MCF 10A (cell line): ENCODE measurements around the gene DPY19L3. TPM values are rescaled to one million over a fixed set of nuclear protein-coding genes. Genes with fewer than 3 reads are reported as not detected.

ENCODE experiments used
- BruUV-seq: library from RNA; stranded (reverse); fragments of 400-500 nt; replicated peaks from 2 replicates; lab custom pipeline; 2021; lab: Mats Ljungman, UMichigan
- CTCF ChIA-PET: fragments of 300-600 bp; sonication (Branson Sonifier 250); formaldehyde crosslinking; extraction: SDS; loops from one replicate; lab custom pipeline; 2021; ENCODE audit warnings: antibody characterized with exemption, inconsistent platforms; lab: Yijun Ruan, JAX
- POLR2A ChIA-PET: fragments of 300-600, 350-650 bp; sonication (Branson Sonifier 250); formaldehyde crosslinking; extraction: SDS; loops from one replicate; lab custom pipeline; 2020; ENCODE audit warnings: antibody characterized with exemption, inconsistent platforms; lab: Yijun Ruan, JAX
- DNase-seq: peaks from one replicate; pipeline ENCODE4 v3.0.0-alpha.2; 2018; ENCODE audit not compliant: unreplicated experiment
- H3K27ac Mint-ChIP-seq: one replicate; pipeline ENCODE4 v1.8.0; 2022; ENCODE audit warnings: mild to moderate bottlenecking, low read depth, mixed read lengths; ENCODE audit not compliant: unreplicated experiment
- H3K27me3 Mint-ChIP-seq: one replicate; pipeline ENCODE4 v1.8.0; 2022; ENCODE audit warnings: mixed read lengths; ENCODE audit not compliant: insufficient read depth, unreplicated experiment
- H3K36me3 Mint-ChIP-seq: one replicate; pipeline ENCODE4 v1.8.0; 2022; ENCODE audit warnings: mild to moderate bottlenecking, moderate library complexity, mixed read lengths; ENCODE audit not compliant: insufficient read depth, unreplicated experiment
- H3K4me1 Mint-ChIP-seq: one replicate; pipeline ENCODE4 v1.8.0; 2022; ENCODE audit warnings: mixed read lengths; ENCODE audit not compliant: insufficient read depth, unreplicated experiment
- H3K4me3 Mint-ChIP-seq: one replicate; pipeline ENCODE4 v1.8.0; 2022; ENCODE audit warnings: mild to moderate bottlenecking, moderate library complexity, mixed read lengths; ENCODE audit not compliant: unreplicated experiment
- H3K9me3 Mint-ChIP-seq: one replicate; pipeline ENCODE4 v1.8.0; 2022; ENCODE audit warnings: mixed read lengths; ENCODE audit not compliant: unreplicated experiment
- intact Hi-C: fragments of 100-400 bp; cut with micrococcal nuclease; formaldehyde crosslinking; loops from 2 replicates; pipeline ENCODE4 v1.14.1; 2022
- total RNA-seq: library from RNA; stranded (reverse); gene quantifications from 2 replicates; pipeline ENCODE4 v1.2.3, GENCODE V29; 2022
- TF ChIP-seq, protein P1 (sequence below): fragments of 200-600 bp; IDR thresholded peaks from one replicate; pipeline ENCODE4 v1.8.0; 2022; ENCODE audit warnings: antibody characterized with exemption, mild to moderate bottlenecking; ENCODE audit not compliant: unreplicated experiment

DPY19L3 gene
- total RNA-seq, 1 experiment from 2014 or later: 43.8 TPM

DNA sequence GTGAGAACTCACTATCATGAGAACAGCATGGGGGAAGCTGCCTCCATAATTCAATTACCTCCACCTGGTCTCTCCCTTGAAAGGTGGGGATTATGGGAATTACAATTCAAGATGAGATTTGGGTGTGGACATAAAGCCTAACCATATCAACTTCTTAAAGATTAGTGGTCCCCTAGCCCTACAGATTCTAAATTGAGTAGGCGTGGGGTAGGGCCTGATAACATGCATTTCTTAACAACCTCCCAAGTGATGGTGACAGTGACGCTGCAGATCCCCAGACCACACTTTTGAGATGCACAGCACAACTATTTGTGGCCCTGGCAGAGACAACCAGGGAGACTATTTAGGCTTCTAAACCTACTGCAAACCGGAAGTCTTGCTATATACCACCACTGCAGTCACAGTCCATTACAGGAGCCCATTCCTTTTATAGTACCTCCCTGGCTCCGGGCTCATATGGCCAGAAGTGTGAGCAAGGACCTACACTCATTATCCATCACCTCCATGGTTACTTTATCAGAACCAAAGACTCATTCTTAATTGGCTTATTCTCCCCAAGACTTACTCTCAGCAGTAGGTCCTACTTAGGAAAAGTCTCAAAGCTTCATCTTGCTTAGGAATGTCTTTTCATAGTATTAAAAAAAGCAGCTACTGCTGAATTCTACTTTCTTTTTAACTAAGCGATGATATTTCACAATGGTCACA is 2.1 kb upstream of the DPY19L3 start:
- CTCF ChIA-PET: interaction anchor here (1.3 kb wide), 2 partner anchors 45 to 1736 kb away, joined by 3 to 5 read pairs; no protein-coding TSS in a partner anchor
- TF ChIP-seq, protein P1, sequence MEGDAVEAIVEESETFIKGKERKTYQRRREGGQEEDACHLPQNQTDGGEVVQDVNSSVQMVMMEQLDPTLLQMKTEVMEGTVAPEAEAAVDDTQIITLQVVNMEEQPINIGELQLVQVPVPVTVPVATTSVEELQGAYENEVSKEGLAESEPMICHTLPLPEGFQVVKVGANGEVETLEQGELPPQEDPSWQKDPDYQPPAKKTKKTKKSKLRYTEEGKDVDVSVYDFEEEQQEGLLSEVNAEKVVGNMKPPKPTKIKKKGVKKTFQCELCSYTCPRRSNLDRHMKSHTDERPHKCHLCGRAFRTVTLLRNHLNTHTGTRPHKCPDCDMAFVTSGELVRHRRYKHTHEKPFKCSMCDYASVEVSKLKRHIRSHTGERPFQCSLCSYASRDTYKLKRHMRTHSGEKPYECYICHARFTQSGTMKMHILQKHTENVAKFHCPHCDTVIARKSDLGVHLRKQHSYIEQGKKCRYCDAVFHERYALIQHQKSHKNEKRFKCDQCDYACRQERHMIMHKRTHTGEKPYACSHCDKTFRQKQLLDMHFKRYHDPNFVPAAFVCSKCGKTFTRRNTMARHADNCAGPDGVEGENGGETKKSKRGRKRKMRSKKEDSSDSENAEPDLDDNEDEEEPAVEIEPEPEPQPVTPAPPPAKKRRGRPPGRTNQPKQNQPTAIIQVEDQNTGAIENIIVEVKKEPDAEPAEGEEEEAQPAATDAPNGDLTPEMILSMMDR: no peak
- Mint-ChIP-seq H3K4me1 (peaks cover 20% of the 10 kb centered on the region), H3K4me3 (peak overlapping the region; percentile 79), H3K36me3 (no peaks in the 10 kb centered on the region), H3K27ac (no peak overlapping the region), H3K27me3 (no peaks in the 10 kb centered on the region), H3K9me3 (no peaks in the 10 kb centered on the region)
- POLR2A ChIA-PET: interaction anchor here (0.5 to 3.8 kb wide), 3 partner anchors 15 to 178 kb away, joined by 3 to 28 read pairs (median 4); partner anchors contain the start of gene PDCD5
- no TSS peak for BruUV-seq
- intact Hi-C loops: no loop called here
- no peak for DNase-seq

DNA sequence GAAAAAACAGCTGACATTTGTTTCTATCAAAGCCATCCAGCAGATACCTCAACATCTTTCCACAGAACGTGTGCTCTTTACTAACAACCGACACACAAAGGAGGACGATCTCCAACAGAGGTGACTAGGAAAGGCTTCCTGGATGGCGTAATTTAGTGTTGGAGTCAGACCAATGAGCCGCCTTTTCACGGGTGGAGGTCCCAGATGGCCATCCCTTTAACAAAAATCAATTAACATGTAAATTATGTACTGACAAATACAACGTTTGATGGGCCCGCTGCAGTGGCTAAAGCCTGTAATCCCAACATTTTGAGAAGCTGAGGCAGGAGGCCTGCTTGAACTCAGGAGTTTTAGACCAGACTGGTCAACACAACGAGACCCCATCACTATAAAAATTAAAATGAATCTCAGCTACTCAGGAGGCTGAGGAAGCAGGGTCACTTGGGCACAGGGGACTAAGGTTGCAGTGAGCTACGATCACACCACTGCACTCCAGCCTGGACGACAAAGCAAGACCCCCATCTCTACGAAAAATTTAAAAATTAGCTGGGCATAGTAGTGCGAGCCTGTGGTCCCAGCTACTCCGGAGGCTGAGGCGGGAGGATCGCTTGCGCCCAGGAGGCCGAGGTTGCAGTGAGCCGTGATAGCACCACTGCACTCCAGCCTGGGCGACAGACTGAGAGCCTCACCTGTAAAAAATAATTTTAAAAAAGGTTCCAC is 1.2 kb upstream of the DPY19L3 start:
- intact Hi-C loops: no loop called here
- peaks cover 20% of the 10 kb centered on the region for H3K4me1 Mint-ChIP-seq
- H3K36me3 Mint-ChIP-seq: peaks cover 4% of the 10 kb centered on the region
- ChIA-PET CTCF (interaction anchor here (0.6 to 2.1 kb wide), 6 partner anchors 46 to 1740 kb away, joined by 3 to 8 read pairs (median 4); no protein-coding TSS in a partner anchor), POLR2A (interaction anchor here (1.0 to 3.8 kb wide), 4 partner anchors 16 to 177 kb away, joined by 4 to 40 read pairs (median 34); partner anchors contain the start of genes PDCD5 and ZNF507)
- peak overlapping the region; percentile 93 for H3K27ac Mint-ChIP-seq
- TF ChIP-seq, protein P1: no peak
- BruUV-seq: no TSS peak
- no peaks in the 10 kb centered on the region for H3K27me3 Mint-ChIP-seq
- DNase-seq: peak; percentile 33
- peak overlapping the region; percentile 79 for H3K4me3 Mint-ChIP-seq
- no peaks in the 10 kb centered on the region for H3K9me3 Mint-ChIP-seq

DNA sequence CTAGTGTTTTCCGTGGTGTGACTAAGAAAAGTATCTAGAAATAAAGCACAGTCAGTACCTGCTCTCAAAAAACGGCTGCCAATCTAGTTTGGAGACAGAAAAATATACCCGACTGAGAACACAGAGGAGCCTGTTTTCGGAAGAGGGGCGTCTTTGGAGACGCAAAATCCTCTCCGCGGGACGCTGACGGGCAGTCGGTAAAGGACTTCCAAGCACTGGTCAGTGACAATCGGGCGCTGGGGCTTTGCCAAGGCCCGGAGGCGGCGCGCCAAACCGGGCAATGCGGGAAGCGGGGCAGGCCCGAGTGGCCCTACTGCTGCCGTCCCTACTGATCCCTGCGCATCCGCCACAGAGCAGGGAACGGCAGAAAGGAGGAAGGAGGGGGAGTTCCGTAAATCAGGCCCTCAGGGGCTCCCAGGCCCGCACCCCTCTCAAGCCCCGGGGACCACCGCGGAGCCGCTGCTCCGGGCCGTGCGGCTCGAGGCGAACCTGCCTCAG is 588 bp upstream of the DPY19L3 start:
- Mint-ChIP-seq H3K9me3 (no peaks in the 10 kb centered on the region), H3K27me3 (no peaks in the 10 kb centered on the region), H3K4me1 (peaks cover 20% of the 10 kb centered on the region), H3K4me3 (peak overlapping the region; percentile 79), H3K27ac (peak overlapping the region; percentile 93), H3K36me3 (peaks cover 10% of the 10 kb centered on the region)
- DNase-seq: peak; percentile 36
- TF ChIP-seq, protein P1: no peak
- ChIA-PET POLR2A (interaction anchor here (0.7 to 3.8 kb wide), 17 partner anchors 10 to 287 kb away, joined by 3 to 40 read pairs (median 3); partner anchors contain the start of genes NUDT19, PDCD5 and ZNF507), CTCF (interaction anchor here (0.7 to 2.1 kb wide), 2 partner anchors 65 to 82 kb away, joined by 3 to 8 read pairs; no protein-coding TSS in a partner anchor)
- intact Hi-C loops: loop anchor here (1.0 kb wide), 1 partner anchor 31 kb away; no protein-coding TSS in a partner anchor
- BruUV-seq: TSS peak; percentile 79
